Activated CD8-positive, alpha-beta memory T cell treated with anti-CD3 and anti-CD28 coated beads for 1 hour (primary cell): Measurements from ENCODE around the gene CAPN11.

ENCODE experiments used
- DNase-seq, 2 donors: peaks; one replicate each; pipeline ENCODE4 v3.0.0-alpha.2; 2020; ENCODE audit warnings: low read depth in 1 of 2; ENCODE audit errors: extremely low read depth in 1 of 2

CAPN11 gene

DNA sequence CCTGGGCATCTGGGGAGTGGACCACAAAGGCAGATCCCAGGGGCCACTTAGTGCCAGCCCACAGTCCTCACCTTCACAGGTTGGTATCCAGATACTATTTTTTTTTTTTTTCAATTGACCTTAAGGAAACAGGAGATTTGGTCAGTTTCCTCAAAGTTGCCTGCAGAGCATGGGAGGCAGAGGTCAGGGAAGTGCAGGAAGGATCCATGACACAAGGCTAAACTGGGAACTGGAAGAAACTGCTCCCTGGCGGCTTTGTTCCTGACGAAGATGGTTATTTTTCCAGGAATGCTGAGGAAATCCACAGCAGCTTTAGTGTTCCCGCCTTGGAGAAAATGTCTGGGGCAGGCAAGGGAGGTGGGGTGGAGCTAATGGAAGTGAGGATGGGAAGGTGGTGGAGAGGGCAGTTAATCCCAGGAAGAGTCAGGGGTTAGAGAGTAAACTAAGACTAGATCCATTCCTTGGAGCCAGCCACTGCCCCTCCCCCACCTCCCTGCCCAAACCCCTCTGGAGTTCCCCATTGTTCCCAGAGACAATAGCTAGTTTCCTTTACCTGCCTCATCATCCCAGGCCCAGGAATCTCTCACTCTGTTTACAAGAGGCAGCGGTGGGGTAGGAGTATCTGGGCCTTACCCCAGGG lies 43.8 kb downstream of the CAPN11 start:
- DNase-seq = no peak

DNA sequence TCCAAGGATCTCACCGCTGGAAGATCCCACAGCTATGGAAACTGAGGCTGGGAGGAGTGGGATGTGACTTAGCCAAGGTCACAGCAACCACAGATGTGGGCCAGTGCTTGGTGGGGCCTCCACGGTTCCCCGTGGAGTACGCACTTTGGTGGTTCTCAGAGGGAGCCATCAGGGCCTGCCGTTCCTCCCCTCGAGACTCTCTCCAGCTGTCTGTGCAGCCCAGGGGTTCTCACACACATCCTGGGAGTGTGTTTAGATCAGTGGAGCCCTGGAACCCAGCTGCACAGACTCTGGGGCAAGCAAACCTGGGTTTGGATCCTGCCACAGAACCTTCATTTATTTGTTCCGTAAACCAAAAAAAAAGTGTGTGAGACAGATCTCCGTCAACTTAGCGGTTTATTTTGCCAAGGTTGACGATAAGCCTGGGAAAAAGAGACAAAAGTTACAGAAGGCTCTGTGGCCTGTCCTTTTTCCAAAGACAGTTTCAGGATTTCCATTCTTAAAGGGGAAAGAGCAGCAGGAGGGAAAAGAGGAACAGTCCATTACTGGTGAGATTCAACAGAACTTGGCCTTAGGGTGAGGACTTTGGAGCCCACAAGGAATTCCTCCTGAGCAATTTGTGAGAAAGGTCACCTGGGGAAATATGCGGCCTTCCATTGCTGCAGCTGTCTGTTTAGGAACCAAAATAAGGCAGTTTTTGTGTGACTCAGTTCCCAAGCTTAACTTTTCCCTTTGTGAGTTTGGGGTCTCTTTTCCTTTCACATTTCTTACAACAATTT lies 44.5 kb downstream of the CAPN11 start:
- DNase-seq = no peak

DNA sequence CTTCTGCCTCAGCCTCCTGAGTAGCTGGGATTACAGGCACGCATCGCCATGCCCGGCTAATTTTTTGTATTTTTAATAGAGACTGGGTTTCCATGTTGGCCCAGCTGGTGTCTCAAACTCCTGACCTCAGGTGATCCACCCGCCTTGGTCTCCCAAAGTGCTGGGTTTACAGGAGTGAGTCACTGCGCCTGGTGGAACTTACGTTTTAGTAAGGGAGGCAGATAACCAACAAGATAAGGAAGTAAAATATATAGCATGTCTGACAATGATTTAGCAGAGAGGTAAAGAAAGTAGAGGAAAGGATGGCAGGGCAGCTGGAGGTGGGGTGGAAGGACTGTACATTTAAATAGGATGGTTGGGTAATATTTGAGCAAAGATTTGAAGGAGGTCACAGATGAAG lies 45.3 kb downstream of the CAPN11 start:
- DNase-seq = no peak

DNA sequence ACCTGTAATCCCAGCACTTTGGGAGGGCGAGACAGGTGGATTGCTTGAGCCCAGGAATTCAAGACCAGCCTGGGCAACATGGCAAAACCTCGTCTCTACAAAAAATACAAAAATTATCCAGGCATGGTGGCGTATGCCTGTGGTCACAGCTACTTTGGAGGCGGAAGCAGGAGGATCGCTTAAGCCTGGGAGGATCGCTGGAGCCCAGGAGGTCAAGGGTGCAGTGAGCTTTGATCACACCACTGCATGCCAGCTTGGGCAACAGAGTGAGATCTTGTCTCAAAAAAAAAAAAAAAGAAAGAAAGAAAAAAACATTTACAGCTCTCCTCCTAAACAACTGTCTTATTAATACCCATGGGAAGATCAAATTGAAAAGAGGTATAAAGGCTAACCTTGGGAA lies 49.3 kb downstream of the CAPN11 start:
- no peak for DNase-seq

DNA sequence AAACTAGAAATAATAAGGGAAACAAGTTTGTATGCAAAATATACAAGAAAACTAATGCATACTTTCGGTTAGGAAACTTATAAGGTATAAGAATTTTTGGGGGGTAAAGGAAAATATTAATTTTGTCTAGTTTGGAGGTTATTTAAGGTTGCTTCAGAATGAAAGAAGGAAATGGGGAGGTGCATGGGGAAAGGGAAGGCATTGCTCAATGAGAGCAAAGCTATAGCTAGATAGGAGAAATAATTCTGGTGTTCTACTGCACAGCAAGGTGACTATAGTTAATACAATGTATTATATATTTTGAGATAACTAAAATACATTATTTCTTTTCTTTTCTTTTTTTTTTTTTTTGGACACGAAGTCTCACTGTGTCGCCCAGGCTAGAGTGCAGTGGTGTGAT lies 52.7 kb downstream of the CAPN11 start:
- no peak for DNase-seq

DNA sequence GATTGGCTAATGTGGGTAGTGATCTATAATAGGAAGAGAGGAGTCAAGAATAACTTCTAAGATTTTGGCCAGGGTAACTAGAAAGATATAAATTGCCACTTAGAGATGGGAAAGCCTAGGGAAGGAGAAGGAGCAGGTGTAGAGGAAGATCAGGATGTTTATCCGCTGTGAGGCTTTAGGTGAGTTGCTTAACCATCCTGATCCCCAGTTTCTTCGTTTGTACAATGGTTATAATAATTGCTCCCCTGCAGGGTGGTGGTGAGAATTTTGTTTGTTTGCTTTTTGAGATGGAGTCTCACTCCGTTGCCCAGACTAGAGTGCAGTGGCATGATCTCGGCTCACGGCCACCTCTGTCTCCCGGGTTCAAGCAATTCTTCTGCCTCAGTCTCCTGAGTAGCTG lies 55.7 kb downstream of the CAPN11 start:
- no peak for DNase-seq

DNA sequence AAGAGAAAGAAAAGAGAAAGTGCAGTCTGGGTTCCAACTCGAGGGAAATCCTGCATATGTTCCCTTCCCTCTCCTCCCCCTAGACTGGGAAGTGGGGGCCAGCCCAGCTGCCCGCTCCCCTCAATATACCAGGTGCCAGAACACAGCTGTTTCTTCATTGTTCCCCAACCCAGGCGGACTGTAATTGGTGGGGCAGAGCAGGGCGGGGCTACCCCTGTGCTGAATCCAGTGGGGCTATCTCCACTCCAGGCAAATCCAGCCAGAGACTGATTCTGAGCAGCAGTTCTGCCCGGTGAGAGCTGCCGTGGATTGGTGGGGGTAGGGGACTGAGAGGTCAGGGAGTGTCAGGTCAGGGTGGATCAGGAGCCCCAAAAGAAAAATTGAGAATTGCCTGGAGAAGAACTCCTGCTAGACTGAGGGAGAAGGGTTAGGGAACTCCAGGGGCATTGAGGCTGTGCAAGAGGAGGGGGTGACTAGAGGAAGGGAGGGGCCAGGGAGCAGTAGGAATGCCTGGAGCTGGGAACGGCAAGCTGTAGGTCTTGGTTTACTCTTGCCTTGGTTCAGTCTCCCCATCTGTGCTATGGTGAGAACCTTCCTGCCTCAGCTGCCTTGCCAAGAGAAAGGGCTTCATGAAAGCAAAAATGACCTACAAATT lies 58.2 kb downstream of the CAPN11 start, which contains the start of gene MYMX:
Gene MYMX (plus strand): TSS at position 250 of the 655 bp plus-strand sequence. CDS start 546 bp downstream, outside the sequence.
- no peak for DNase-seq

DNA sequence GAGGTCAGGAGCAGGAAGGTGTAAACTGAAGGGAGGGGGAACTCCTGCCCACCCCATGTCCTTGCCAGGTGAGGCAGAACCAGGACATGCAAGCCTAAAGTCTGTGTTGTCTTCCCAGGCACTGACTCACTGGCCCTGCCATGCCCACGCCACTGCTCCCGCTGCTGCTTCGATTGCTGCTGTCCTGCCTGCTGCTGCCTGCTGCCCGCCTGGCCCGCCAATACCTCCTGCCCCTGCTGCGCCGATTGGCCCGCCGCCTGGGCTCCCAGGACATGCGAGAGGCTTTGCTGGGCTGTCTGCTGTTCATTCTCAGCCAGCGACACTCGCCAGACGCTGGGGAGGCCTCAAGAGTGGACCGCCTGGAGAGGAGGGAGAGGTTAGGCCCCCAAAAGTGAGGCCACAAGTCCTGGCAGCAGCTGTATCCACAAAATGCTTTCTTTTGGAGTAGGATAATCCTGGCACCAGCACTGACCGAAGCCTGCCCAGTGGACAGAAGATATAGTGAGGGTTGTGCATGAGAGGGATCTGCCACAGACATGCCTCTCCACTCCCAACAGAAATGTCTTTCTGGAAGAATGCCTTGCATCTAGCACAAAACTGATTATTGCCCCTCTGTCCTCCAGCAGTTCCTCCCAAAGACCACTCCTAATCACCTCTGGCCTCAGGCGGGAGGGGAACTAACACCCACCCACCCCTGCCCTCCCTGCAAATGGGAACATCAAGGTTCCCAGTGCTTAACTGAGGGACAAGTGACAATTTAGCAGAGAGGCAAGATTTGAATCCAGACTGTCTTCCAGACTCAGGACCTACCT lies 58.9 kb downstream of the CAPN11 start:
- no peak for DNase-seq

DNA sequence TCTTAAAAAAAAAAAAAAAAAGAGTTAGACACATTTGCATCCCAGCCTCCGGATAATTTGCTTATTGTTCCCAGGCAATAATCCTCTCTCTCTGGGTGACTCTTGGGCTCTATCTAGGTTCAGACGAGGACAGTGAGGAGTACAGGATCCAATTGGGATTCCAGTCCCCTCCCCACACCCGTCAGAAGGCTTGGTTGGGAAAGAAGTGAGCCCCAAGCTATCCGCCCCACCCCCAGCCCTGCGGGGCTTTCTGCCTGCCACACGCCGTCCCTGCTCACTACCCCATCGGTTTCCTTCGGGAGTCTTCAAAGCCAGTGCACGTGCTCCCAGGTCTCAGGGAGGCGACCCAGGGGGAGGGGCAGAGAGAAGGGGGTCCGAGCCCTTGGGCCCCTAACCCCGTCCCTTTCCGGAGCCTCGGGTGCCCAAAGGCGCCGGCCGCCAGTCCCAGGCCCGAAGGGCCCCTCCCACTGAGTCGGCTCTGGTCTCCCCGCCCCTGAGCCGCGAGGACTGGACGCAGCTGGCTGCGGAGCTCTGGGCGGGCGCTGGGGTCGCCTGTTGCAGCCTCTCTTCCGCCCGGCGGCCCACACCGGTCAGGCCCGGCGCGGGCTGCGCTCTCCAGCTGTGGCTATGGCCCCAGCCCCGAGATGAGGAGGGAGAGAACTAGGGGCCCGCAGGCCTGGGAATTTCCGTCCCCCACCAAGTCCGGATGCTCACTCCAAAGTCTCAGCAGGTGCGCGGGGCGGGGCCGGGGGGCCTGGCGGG lies 60.6 kb downstream of the CAPN11 start:
- no peak for DNase-seq

DNA sequence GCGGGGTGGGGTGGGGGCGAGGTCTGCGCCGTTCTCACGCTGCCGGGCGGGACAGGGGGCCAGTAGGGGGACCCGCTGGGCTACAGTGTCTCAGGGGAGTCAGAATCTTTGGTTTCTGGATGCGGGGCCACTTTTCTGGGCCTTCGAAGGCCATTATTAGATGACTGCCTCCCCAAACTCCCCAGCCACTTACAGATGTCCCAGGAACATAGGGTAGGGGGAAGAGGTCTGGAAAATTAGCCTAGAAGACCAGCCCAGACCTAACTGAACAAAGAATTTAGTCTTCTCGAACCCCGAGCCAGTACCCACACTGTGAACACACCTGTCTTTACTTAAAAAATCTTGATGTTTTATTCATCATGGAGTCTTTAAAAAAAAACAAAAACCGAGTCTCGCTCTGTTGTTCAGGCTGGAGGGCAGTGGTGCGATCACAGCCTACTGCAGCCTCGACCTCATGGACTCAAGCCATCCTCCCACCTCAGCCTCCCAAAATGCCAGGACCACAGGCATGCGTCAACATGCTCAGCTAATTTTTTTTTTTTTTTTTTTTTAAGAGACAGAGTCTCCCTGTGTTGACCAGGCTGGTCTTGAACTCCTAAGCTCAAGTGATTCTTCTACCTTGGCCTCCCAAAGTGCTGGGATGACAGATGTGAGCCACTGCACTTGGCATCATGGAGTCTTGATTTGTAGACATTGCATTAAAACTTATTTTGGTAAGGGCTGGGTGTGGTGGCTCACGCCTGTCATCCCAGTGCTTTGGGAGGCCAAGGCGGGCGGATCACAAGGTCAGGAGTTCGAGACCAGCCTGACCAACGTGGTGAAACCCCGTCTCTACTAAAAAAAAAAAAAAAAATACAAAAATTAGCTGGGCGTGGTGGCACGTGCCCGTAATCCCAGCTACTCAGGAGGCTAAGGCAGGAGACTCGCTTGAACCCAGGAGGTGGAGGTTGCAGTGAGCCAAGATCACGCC lies 61.5 kb downstream of the CAPN11 start:
- DNase-seq = no peak

DNA sequence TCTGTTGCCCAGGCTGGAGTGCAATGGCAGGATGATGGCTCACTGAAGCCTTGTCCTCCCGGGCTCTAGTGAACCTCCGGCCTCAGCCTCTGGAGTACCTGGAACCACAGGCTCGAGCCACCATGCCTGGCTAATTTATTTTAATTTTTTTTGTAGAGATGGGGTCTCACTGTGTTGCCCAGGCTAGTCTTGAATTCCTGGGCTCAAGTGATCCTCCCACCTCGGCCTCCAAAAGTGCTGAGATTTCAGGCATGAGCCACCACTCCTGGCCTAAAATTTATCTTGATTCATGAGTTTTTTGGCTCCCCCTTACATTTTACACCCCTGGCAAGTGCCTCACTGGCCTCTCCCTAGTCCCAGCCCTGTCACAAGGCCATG lies 62.3 kb downstream of the CAPN11 start:
- no peak for DNase-seq

DNA sequence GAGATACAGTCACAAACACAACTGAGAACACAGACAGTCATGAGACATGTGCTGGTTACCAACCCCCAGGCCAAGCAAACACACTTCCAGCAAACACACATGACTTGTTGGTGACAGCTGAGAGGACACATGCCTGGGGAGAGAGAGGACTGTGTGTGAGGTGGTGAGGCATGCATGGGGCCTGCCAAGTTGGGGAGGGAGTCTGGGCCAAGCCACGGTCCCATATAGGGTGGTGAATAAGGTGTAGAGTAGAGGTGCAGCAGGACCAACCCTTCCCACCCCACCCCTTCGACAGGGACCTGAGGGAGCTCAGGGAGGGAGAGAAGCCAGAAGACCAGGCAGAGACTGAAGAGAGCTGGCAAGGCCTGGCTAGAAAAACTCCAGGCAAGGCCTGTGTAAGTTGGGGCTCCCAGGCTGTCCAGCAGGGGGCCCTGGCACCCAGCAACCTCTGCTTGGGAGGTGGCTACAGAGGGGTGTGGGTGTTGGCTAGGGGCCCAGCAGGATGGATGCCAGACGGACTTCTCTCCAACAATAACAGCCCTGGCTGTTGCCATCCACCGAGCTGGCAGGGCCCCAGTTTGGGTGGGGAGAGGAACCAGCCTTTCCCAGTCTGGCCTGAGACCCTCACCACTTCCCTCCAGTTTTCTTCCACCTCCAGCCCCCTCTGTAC lies 62.8 kb downstream of the CAPN11 start:
- peak in 1 of 2 donors; percentile 50 for DNase-seq

DNA sequence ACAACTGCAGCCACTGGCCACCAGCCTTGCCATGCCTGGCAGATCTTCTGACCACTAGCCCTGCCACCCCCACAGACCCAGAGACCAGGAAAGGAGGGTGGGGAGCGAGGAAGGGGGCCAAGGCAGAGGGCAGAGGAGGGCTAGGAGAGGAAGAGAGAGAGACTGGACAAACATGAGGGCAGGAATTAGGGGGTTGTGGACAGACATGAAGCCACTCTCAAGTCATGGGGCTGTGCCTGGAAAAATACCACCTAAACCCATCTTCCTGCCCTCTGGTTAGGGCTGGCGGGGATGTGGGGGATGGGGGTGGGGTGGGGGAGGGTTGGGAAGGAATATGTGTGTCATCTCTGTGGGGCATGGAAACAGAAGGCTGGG lies 63.3 kb downstream of the CAPN11 start:
- DNase-seq = no peak

DNA sequence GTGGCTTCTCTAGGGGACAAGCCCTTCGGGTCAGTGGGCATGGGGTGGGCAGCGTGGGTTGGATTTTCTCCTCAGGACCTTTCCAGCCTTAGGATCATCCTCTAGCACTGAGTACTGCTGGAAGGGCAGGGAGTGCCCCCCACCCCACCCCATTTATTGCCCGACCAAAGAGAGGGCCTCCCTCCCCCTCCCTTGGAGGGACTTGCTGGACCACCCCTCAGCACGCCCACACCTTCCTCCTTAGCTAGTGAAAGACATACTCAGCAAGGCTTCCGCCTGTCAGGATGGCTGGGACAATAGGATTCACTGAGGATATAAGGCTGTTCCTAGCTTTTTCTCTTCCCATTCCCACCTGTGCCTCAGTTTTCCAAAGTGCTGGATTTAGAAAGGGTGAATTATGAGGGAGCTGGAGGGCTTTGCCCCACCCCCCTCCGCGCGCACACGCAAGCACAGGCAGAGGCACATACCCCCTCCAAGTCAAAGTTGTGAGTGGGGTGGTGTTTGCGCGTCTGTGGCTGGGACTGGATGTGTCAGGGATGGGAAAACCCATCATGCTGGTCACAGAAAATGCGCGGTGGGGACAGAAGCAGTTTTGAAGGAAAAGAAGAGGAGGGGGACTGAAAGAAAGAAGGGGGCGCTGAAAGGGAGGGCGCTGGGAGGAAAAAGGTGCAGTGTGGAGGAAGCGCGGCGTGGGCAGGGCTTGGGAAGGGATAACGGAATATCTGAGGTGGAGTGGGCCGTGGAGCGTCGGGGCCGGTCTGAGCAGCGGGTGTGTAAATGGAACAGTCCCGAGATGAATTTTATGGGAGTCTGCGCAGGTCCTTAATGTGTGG lies 64.1 kb downstream of the CAPN11 start:
- no peak for DNase-seq

DNA sequence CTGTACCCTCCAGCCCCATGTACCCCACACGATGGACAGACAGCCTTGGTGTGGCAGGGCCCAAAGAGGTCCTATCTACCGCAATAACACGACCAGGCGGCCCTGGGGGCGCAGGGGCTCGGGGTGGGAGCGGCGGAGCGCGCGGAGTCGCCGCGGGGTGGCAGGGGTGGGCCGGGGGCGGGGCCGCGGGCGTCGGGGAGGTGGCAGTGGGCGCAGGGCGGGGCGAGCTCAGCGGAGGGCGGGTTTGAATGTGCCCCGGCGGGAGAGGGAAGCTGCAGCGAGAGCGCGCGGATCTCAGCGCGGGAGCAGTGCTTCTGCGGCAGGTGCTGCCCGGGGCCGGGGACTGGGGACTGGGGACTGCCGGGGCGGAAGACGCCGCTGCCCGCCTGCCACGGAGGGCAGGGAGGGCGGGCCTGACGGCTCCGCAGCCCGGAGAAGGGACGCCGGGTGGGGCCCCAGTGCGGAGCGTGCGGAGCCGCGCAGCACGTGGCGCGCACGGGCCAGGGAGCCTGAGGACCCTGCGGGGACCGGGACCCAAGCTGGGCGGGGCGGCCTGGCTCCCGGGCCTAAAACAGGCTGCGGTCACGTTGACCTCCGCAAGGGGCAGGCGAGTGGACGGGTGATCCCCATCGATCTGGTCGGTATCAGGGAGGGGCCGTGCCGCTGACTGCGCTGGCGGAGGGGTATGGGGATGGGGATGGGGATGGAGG lies 64.9 kb downstream of the CAPN11 start, which contains the start of gene SLC29A1:
Gene SLC29A1 (plus strand): TSS at position 277 of the 710 bp plus-strand sequence. CDS start 3,719 bp downstream, outside the sequence.
- peak; percentile 65 to 75 for DNase-seq

DNA sequence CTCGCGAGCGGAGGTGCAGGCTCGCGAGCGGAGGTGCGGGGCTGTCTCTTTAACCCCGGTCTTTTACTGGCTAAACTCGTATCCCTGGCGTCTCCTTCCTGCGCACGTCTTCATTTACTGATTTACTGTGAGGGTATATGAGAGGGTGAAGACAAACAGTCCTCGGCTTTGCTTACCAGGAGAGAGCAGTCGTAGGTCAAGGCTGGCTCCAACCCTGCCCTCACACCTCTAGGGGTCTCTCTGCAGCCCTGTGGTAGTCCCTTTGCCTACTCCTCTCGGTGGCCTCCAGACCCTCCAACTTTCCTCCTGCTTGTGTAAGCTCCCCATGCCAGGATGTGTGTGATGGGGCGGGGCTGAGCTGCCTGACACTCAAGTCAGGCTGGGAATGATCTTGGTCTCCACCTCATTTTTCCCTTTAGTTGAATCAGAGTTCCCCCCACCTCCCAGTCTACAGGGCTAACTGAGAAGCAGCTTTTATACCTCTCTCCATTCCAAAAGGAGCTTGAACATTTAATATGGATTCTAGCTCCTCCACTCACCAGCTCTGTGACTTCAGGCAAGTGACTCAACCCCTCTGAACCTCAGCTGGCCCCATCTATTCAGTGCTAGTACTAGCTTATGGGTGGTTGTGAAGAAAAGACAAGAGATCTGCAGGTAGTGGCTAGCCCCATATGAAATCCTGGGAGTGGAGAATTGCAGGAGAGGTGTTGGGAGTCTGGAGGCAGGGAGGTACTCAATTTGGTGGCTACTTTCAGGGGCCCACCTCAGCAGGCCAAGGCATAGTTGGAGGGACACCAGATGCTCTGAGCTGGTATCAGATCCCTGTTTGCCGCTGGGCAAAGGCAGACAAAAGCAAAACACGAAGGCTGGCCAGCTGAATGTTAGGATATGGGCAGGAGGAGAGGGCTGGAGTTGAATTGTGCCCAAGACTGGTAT lies 65.7 kb downstream of the CAPN11 start:
- DNase-seq = no peak
